Breast epithelium (tissue), 3 donors: ENCODE measurements around the gene PTPRM.

Source experiments
- POLR2A ChIP-seq: fragments of 450-650 bp; IDR thresholded peaks from one replicate; pipeline ENCODE4 v1.6.1; 2016; ENCODE audit warnings: antibody characterized with exemption, mild to moderate bottlenecking, moderate library complexity
- TF ChIP-seq, protein P1 (sequence below), 3 donors: fragments of 450-650 bp; IDR thresholded peaks; one replicate each; pipeline ENCODE4 v1.5.1; 2016 to 2017; ENCODE audit warnings: antibody characterized with exemption in 3 of 3, mild to moderate bottlenecking in 3 of 3, moderate library complexity in 3 of 3

GRCh38 chr18:7548221-7548620 is 18.9 kb upstream of the PTPRM start:
- TF ChIP-seq, protein P1, sequence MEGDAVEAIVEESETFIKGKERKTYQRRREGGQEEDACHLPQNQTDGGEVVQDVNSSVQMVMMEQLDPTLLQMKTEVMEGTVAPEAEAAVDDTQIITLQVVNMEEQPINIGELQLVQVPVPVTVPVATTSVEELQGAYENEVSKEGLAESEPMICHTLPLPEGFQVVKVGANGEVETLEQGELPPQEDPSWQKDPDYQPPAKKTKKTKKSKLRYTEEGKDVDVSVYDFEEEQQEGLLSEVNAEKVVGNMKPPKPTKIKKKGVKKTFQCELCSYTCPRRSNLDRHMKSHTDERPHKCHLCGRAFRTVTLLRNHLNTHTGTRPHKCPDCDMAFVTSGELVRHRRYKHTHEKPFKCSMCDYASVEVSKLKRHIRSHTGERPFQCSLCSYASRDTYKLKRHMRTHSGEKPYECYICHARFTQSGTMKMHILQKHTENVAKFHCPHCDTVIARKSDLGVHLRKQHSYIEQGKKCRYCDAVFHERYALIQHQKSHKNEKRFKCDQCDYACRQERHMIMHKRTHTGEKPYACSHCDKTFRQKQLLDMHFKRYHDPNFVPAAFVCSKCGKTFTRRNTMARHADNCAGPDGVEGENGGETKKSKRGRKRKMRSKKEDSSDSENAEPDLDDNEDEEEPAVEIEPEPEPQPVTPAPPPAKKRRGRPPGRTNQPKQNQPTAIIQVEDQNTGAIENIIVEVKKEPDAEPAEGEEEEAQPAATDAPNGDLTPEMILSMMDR (IDR thresholded peaks at IDR 0.05), result no peak
- TF ChIP-seq POLR2A, result no peak
